HUES6 (cell line): ENCODE data around the gene BHMT.
A peak's percentile ranks its signal among the peaks of the same experiment; 100 is the strongest.

ENCODE experiments used
- H3K27ac ChIP-seq: 2 replicates; pipeline ENCODE4 v1.7.0; 2013; ENCODE audit warnings: low read depth, mild to moderate bottlenecking, low read length, inconsistent platforms
- H3K27me3 ChIP-seq: 2 replicates; pipeline ENCODE4 v1.6.1; 2013; ENCODE audit warnings: low read length; ENCODE audit not compliant: control insufficient read depth, insufficient read depth
- H3K36me3 ChIP-seq: 2 replicates; pipeline ENCODE4 v1.6.1; 2013; ENCODE audit warnings: low read length; ENCODE audit not compliant: control insufficient read depth, insufficient read depth
- H3K4me1 ChIP-seq: 2 replicates; pipeline ENCODE4 v1.6.1; 2013; ENCODE audit warnings: low read length; ENCODE audit not compliant: control insufficient read depth, insufficient read depth
- H3K4me3 ChIP-seq: 2 replicates; pipeline ENCODE4 v1.5.1; 2013; ENCODE audit warnings: low read depth, low read length
- H3K9ac ChIP-seq: one replicate; pipeline ENCODE4 v1.6.1; 2013; ENCODE audit warnings: mild to moderate bottlenecking, low read length
- H3K9me3 ChIP-seq: 2 replicates; pipeline ENCODE4 v1.6.1; 2013; ENCODE audit warnings: low read depth, low read length; ENCODE audit not compliant: control insufficient read depth, insufficient read depth

Gene BHMT

DNA sequence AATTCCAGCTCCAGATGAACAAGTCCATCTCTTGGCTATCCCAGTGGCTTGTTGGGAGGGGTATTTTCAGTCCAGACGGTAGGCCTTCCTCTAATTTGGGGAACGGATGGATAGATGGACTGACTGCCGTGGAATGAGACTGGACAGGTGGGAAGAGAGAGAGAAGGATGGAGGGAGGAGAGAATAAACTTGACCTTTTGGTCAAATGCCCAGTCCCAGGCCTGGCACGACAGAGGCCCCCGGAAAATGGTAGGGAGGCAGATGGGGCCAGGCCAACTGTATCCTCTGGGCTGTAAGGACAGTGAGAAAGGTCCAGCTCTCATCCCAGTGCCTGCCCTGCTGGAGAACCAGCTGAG, 1.1 kb downstream of the BHMT start:
- Histone ChIP-seq H3K36me3 (no peaks in the 10 kb centered on the region), H3K4me1 (no peaks in the 10 kb centered on the region), H3K27me3 (peaks cover 58% of the 10 kb centered on the region), H3K9ac (no peak overlapping the region), H3K9me3 (no peaks in the 10 kb centered on the region), H3K27ac (no peak overlapping the region), H3K4me3 (peak overlapping the region; percentile 70; the same call in 1 of the 2 replicates)

GRCh38 chr5:79119486-79119885, 7.9 kb downstream of the BHMT start:
- H3K4me3 ChIP-seq, result no peak overlapping the region
- H3K27me3 ChIP-seq, result peaks cover 14% of the 10 kb centered on the region
- H3K4me1 ChIP-seq, result no peaks in the 10 kb centered on the region
- no peaks in the 10 kb centered on the region; the same call in 1 of the 2 replicates for H3K9me3 ChIP-seq
- no peak overlapping the region for H3K27ac ChIP-seq
- H3K36me3 ChIP-seq, result no peaks in the 10 kb centered on the region
- no peak overlapping the region for H3K9ac ChIP-seq

DNA sequence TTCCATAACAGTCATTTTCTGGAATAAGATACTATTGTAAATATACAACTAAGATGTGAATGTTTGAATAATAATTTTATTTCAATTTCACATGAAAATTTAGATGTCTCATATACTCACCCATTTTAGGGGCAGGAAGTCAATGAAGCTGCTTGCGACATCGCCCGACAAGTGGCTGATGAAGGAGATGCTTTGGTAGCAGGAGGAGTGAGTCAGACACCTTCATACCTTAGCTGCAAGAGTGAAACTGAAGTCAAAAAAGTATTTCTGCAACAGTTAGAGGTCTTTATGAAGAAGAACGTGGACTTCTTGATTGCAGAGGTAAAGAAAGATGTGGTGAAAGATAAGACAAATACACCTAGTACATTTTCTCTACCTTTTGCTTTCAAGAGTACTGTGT, 8.6 kb downstream of the BHMT start:
- Histone ChIP-seq H3K4me3 (no peak overlapping the region), H3K27ac (no peak overlapping the region), H3K9ac (no peak overlapping the region), H3K4me1 (no peaks in the 10 kb centered on the region), H3K9me3 (no peaks in the 10 kb centered on the region; the same call in 1 of the 2 replicates), H3K27me3 (peaks cover 6% of the 10 kb centered on the region; the same call in 1 of the 2 replicates), H3K36me3 (no peaks in the 10 kb centered on the region)

- H3K4me1 ChIP-seq, result no peaks in the 10 kb centered on the region
- no peaks in the 10 kb centered on the region; the same call in 1 of the 2 replicates for H3K27me3 ChIP-seq
- no peak overlapping the region for H3K9ac ChIP-seq
- no peak overlapping the region for H3K27ac ChIP-seq
- H3K4me3 ChIP-seq, result no peak overlapping the region
- no peaks in the 10 kb centered on the region; the same call in 1 of the 2 replicates for H3K9me3 ChIP-seq
- no peaks in the 10 kb centered on the region for H3K36me3 ChIP-seq
These were observed 11.4 kb downstream of the BHMT start for GRCh38 chr5:79122973-79123372.

DNA sequence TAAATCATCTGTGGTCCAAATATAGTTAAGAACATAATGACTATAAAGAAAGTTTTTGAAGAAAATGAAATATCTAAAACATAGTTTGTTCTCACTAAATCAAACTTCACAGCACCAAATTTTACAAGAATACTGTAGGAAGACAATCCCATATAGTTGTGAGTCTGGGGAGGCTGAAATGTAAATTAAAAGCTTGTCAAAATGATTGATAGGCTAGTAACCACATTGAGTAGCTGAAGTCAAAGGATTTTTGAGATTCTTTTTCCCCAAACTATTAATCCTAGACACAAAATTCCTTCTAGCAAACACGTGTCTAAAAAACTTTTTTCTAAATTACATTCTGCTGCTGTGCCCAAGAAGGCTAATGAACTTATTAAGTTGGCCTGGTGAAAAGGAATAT, 13.0 kb downstream of the BHMT start:
- no peaks in the 10 kb centered on the region for H3K4me1 ChIP-seq

DNA sequence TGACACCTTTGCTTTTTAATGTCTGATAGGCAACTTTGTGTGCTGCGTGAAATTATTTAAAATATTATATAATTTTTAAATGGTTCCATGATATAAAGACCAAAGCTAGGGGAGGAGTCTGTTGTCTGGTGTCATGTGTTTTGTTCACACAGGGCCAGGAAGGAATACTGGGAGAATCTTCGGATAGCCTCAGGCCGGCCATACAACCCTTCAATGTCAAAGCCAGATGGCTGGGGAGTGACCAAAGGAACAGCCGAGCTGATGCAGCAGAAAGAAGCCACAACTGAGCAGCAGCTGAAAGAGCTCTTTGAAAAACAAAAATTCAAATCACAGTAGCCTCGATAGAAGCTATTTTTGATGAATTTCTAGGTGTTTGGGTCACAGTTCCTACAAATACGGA, 19.2 kb downstream of the BHMT start:
- Histone ChIP-seq H3K9ac (no peak overlapping the region), H3K9me3 (no peaks in the 10 kb centered on the region), H3K4me1 (peaks cover 17% of the 10 kb centered on the region), H3K36me3 (no peaks in the 10 kb centered on the region), H3K27me3 (no peaks in the 10 kb centered on the region), H3K27ac (no peak overlapping the region), H3K4me3 (no peak overlapping the region)

More for the DNA sequence above, 13.0 kb downstream of the BHMT start:
- H3K9ac ChIP-seq, result no peak overlapping the region
- no peaks in the 10 kb centered on the region for H3K27me3 ChIP-seq
- no peaks in the 10 kb centered on the region for H3K36me3 ChIP-seq
- H3K9me3 ChIP-seq, result no peaks in the 10 kb centered on the region; the same call in 1 of the 2 replicates
- H3K27ac ChIP-seq, result no peak overlapping the region
- H3K4me3 ChIP-seq, result no peak overlapping the region

DNA sequence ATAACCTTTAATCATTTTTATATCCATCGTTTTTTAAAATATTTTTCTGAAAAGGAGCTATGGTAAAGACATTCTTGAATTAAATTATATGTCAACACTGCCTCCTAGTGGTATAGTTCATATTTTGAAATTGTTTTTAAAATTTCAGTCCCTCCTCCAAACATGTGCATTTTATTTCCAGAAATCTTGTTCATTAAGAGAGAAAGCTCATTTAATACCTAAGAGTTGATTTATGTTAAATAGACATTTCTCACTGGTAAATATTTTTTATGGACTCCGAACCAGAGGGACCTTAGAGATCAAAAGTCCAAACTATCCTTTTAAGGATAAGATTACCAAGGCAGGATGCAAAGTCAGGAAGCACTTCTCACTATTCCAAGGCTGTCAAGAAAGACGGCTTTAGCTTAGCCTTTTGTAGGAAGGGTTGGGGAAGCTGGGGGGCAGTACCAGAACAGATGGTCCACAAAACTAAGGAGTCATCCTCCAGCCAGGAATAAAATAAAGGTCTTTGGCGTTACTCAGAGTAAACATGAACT, 21.6 kb downstream of the BHMT start:
- Histone ChIP-seq H3K4me3 (peak overlapping the region; percentile 56), H3K36me3 (no peaks in the 10 kb centered on the region), H3K9ac (no peak overlapping the region), H3K4me1 (peaks cover 17% of the 10 kb centered on the region), H3K27me3 (no peaks in the 10 kb centered on the region), H3K27ac (no peak overlapping the region), H3K9me3 (no peaks in the 10 kb centered on the region)

- no peaks in the 10 kb centered on the region for H3K36me3 ChIP-seq
- peaks cover 17% of the 10 kb centered on the region for H3K4me1 ChIP-seq
- H3K27me3 ChIP-seq, result no peaks in the 10 kb centered on the region
- H3K9ac ChIP-seq, result peak overlapping the region; percentile 69
- peak overlapping the region; percentile 56 for H3K4me3 ChIP-seq
- no peaks in the 10 kb centered on the region for H3K9me3 ChIP-seq
- no peak overlapping the region for H3K27ac ChIP-seq
These were observed 22.2 kb downstream of the BHMT start for GRCh38 chr5:79133657-79134451.

GRCh38 chr5:79135790-79136553, 24.4 kb downstream of the BHMT start:
- H3K36me3 ChIP-seq, result no peaks in the 10 kb centered on the region
- peaks cover 15% of the 10 kb centered on the region for H3K4me1 ChIP-seq
- no peaks in the 10 kb centered on the region for H3K27me3 ChIP-seq
- H3K9ac ChIP-seq, result no peak overlapping the region
- H3K4me3 ChIP-seq, result no peak overlapping the region
- no peak overlapping the region for H3K27ac ChIP-seq
- peaks cover 10% of the 10 kb centered on the region for H3K9me3 ChIP-seq

GRCh38 chr5:79136618-79137017, 25.0 kb downstream of the BHMT start:
- Histone ChIP-seq H3K4me1 (peaks cover 11% of the 10 kb centered on the region), H3K27ac (no peak overlapping the region), H3K9me3 (peaks cover 13% of the 10 kb centered on the region), H3K4me3 (no peak overlapping the region), H3K36me3 (no peaks in the 10 kb centered on the region), H3K9ac (no peak overlapping the region), H3K27me3 (no peaks in the 10 kb centered on the region)

- H3K27ac ChIP-seq, result no peak overlapping the region
- H3K4me3 ChIP-seq, result no peak overlapping the region
- no peaks in the 10 kb centered on the region for H3K27me3 ChIP-seq
- H3K9ac ChIP-seq, result no peak overlapping the region
- H3K36me3 ChIP-seq, result no peaks in the 10 kb centered on the region
- H3K9me3 ChIP-seq, result peaks cover 13% of the 10 kb centered on the region
- peaks cover 11% of the 10 kb centered on the region for H3K4me1 ChIP-seq
These were observed 28.9 kb downstream of the BHMT start for GRCh38 chr5:79140553-79140952.
